Brain microvascular endothelial cell (primary cell): ENCODE results near the gene NFIB.

ENCODE experiments used
- DNase-seq: peaks from one replicate; pipeline ENCODE4 v3.0.0-alpha.2; 2020
- H3K27ac ChIP-seq: fragments of 250-450 bp; sonication (Bioruptor Pico); 2 replicates; pipeline ENCODE4 v1.5.1; 2020; ENCODE audit warnings: mild to moderate bottlenecking, moderate library complexity
- H3K27me3 ChIP-seq: fragments of 250-450 bp; sonication (Bioruptor Pico); replicated peaks from 2 replicates; pipeline ENCODE4 v1.5.1; 2020; ENCODE audit warnings: mild to moderate bottlenecking
- H3K36me3 ChIP-seq: fragments of 250-450 bp; sonication (Bioruptor Pico); replicated peaks from 2 replicates; pipeline ENCODE4 v1.5.1; 2020; ENCODE audit warnings: mild to moderate bottlenecking
- H3K4me3 ChIP-seq: 2 replicates; pipeline ENCODE4 v1.5.1; 2011; ENCODE audit warnings: low read depth, mild to moderate bottlenecking, control low read depth, low read length, moderate library complexity
- in situ Hi-C: cut with HindIII; loops from 2 replicates; pipeline ENCODE4 v1.10.0; 2017; ENCODE audit warnings: low sequenced_read_pairs, low pct_ligation_motif_present
- TF ChIP-seq, protein P1 (sequence below): IDR thresholded peaks from 2 replicates; pipeline ENCODE4 v1.5.1; 2011; ENCODE audit warnings: low read depth, mild to moderate bottlenecking, moderate library complexity, low read length, control low read depth, inconsistent platforms; ENCODE audit errors: missing control alignments

NFIB gene

DNA sequence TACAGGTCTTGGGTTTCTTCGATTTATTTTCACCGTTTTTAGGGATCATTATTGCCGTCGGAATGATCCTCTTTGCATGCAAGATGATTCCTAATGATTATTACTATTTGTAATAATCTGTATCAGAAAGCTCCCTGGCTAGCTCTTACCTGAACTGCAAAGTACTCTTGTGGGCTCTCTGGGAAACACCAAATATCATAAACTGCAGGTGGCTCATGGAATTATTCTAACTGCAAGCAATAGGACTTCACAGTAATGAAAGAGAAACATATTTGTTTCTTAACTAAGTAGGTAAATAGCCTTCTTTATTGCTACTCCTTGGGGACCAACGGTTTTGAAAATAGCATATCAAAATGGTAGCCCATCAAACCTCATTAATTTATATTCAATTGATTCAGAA is 219.4 kb downstream of the NFIB start:
- in situ Hi-C loops: loop anchor here (25.0 kb wide), 1 partner anchor 93 kb away; no protein-coding TSS in a partner anchor
- DNase-seq: no peak
- TF ChIP-seq, protein P1, sequence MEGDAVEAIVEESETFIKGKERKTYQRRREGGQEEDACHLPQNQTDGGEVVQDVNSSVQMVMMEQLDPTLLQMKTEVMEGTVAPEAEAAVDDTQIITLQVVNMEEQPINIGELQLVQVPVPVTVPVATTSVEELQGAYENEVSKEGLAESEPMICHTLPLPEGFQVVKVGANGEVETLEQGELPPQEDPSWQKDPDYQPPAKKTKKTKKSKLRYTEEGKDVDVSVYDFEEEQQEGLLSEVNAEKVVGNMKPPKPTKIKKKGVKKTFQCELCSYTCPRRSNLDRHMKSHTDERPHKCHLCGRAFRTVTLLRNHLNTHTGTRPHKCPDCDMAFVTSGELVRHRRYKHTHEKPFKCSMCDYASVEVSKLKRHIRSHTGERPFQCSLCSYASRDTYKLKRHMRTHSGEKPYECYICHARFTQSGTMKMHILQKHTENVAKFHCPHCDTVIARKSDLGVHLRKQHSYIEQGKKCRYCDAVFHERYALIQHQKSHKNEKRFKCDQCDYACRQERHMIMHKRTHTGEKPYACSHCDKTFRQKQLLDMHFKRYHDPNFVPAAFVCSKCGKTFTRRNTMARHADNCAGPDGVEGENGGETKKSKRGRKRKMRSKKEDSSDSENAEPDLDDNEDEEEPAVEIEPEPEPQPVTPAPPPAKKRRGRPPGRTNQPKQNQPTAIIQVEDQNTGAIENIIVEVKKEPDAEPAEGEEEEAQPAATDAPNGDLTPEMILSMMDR: no peak
- H3K4me3 ChIP-seq: no peak overlapping the region
- H3K27ac ChIP-seq: no peak overlapping the region
- H3K36me3 ChIP-seq: no peaks in the 10 kb centered on the region
- no peaks in the 10 kb centered on the region for H3K27me3 ChIP-seq

DNA sequence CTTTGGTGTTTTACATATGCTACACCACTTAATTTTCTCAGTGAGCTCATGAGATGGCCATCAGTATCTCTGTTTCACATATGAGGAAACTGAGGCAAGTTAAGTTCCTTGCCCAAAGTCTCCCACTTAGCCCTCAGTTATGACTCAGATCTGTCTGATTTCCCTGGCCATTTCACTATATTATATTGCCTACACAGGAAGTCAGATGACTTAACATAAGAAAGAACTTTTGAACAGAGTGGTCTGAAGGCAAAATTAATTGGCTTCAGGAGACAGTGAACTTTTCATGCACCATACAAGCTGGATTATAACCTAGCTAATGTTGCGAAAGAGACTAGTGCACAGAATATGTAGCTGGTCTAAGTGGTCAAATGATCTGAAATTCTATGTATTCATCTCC is 221.6 kb downstream of the NFIB start:
- in situ Hi-C loops: loop anchor here (25.0 kb wide), 1 partner anchor 95 kb away; no protein-coding TSS in a partner anchor
- no peak overlapping the region for H3K4me3 ChIP-seq
- H3K27me3 ChIP-seq: no peaks in the 10 kb centered on the region
- TF ChIP-seq, protein P1: no peak
- DNase-seq: no peak
- no peaks in the 10 kb centered on the region for H3K36me3 ChIP-seq
- H3K27ac ChIP-seq: no peak overlapping the region

DNA sequence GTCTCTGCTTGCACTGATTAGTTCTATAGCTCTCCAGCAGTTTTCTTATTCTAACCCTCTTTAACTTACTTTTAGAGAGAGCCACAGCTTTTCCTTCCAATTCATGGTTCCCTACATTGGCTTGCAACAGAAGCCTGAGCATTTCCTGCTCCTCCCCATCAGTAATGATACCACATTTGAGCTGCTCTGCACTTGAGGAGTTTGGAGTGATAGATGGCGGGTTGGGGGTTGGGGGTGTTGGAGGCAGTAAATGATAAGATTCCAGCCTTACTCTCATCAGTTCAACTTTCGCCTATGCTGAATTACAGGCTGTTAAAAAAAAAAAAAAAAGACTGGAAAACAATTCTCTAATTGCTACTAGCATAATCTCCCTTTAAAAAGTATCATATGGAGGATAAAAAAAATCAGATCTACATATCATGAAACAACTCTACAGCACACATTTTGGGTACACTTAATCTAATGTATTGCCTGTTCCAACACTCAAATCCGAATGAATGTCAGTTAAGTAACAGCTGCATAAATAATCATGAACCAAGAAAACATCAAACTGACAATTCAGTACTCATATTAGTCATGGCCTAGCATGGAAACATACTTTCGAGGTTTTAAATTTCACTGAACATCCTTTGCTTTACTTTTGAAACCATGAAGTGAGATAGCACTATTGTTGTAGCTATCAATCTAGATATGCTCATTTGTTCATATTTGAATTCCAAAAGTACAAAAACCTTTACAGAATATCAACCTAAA is 224.7 kb downstream of the NFIB start:
- no peak for DNase-seq
- no peaks in the 10 kb centered on the region for H3K27me3 ChIP-seq
- H3K27ac ChIP-seq: no peak overlapping the region
- no peak overlapping the region for H3K4me3 ChIP-seq
- TF ChIP-seq, protein P1: no peak
- no peaks in the 10 kb centered on the region for H3K36me3 ChIP-seq
- in situ Hi-C loops: loop anchor here (25.0 kb wide), 1 partner anchor 98 kb away; no protein-coding TSS in a partner anchor

DNA sequence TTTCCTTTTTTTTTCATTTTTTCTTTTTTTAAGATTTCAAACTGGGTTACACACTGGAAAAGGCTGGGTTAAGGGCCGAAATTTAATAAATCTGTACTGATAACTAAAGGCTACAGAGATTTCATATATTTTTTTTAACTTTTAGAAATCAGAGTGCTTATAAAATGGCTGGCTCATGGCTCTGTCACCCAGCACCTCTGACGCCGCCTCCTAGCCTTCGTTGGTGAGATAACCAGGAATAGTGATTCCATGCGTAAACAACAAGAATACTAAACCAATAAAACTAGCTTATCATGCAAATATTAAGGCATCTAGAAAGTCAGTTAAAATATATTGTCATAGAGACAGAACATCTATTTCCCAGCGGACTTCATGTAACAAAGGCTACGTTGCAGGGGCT is 226.4 kb downstream of the NFIB start:
- H3K36me3 ChIP-seq: no peaks in the 10 kb centered on the region
- no peak overlapping the region for H3K4me3 ChIP-seq
- in situ Hi-C loops: loop anchor here (25.0 kb wide), 1 partner anchor 100 kb away; no protein-coding TSS in a partner anchor
- H3K27ac ChIP-seq: no peak overlapping the region
- H3K27me3 ChIP-seq: no peaks in the 10 kb centered on the region
- TF ChIP-seq, protein P1: no peak
- DNase-seq: no peak

DNA sequence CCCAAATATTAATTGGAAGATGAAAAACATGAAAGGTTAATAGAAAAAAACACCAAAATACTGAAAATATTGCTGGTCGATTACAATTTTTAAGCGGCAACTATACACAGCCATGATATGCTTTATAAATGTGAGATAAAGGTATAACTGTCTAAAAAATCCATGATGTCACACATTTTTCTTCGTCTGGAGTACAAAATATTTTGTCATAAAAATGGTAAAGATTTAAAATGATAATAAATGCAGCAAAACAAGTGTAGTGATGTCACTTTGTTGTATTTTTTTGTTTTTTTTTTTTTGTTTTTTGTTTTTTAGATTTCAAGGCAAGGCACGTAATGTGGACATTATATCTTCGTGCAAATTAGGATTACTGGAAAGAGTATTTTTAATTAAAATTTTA is 227.4 kb downstream of the NFIB start:
- no peak overlapping the region for H3K4me3 ChIP-seq
- no peaks in the 10 kb centered on the region for H3K36me3 ChIP-seq
- no peaks in the 10 kb centered on the region for H3K27me3 ChIP-seq
- TF ChIP-seq, protein P1: no peak
- no peak overlapping the region for H3K27ac ChIP-seq
- in situ Hi-C loops: loop anchor here (25.0 kb wide), 1 partner anchor 101 kb away; no protein-coding TSS in a partner anchor
- DNase-seq: no peak
